ENCODE data around the gene GNB1L. TPM values are rescaled to one million over a fixed set of nuclear protein-coding genes. Genes with fewer than 3 reads are reported as not detected.

GNB1L gene
- total and polyA plus RNA-seq, 2 experiments from 2014 or later, result 3.5 to 5.5 TPM

DNA sequence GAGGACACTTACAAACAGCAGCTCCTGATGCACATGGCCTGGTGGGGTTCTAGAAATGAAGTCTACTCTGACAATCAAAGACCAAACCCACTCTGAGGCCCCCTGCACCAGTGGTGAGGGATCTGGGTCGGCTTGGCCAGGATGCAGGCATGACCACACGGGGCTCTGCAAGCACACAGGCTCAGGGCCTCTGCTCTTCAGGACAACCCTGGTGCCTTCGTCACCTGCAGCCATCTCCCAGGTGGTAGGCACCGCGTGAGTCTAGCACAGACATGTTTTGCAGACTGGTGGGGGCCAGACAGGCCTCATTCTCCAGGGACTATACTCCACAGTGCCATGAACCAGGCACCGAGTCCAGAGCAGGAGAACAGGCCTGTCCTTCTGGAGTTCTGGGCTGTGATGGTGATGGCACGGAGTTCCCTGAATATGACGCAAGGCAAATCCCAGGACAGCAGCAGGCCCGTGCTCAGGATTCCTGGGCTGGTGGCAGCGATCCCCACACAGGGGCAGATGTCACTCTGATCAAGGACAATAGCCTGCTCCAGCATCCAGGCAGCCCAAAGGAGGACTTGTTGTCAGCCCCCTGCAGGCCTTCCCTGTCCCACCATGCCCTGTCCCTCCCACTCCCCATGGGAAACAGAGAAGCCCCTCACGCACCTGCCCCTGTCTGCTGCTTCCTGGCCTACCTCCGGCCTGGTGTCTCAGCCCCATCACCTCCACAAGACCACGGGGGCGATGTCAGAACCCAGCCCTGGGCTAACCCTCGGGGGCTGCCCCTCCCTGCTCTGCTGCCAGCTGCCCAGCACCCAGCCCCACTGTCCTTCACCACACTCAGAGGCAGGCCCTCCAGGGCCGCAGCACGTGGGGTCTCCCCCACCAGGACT, 36.1 kb downstream of the GNB1L start:
- Histone ChIP-seq H3K9me3 (ENCODE audit: low read depth) (no peaks in the 10 kb centered on the region), H3K27me3 (no peaks in the 10 kb centered on the region), H3K27ac (no peak overlapping the region), H3K36me3 (no peaks in the 10 kb centered on the region), H3K4me1 (ENCODE audit: low read depth) (no peaks in the 10 kb centered on the region), H3K4me3 (no peak overlapping the region)
- TF ChIP-seq CTCF (IDR thresholded peaks at IDR 0.05; ENCODE audit: low read depth, low read length), result no peak
- no peak for DNase-seq (ENCODE audit: low read depth in 1 of 2, low spot score in 1 of 2)

GRCh38 chr22:19816372-19817119, 38.1 kb downstream of the GNB1L start:
- H3K4me3 ChIP-seq, result no peak overlapping the region
- DNase-seq (ENCODE audit: low read depth in 1 of 2, low spot score in 1 of 2), result no peak
- no peak overlapping the region for H3K27ac ChIP-seq
- no peaks in the 10 kb centered on the region for H3K36me3 ChIP-seq
- TF ChIP-seq CTCF (IDR thresholded peaks at IDR 0.05; ENCODE audit: low read depth, low read length), result no peak
- no peaks in the 10 kb centered on the region for H3K9me3 ChIP-seq (ENCODE audit: low read depth)
- H3K4me1 ChIP-seq (ENCODE audit: low read depth), result no peaks in the 10 kb centered on the region
- no peaks in the 10 kb centered on the region for H3K27me3 ChIP-seq

DNA sequence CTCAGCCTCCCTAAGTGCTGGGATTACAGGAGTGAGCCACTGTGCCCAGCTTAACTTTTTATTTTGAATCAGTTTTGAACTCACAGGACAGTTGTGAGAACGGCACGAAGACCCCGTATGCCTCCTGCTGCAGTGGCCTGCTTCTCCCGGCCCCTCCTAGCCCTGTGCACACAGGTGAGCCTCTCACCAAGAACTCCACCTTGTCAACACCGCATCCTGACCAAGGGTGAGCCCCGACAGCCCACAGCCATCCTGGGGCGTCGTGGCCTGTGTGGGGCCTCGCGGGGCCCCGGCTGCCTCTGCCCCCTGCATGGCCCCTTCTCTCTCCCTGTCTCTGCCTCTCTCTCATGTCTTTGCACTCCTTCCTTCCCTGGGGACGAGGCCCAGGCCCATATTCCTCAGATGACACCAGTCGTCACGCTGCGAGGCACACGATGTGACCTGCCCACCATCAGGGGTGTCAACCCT, 38.8 kb downstream of the GNB1L start:
- Histone ChIP-seq H3K27ac (no peak overlapping the region), H3K4me3 (no peak overlapping the region), H3K27me3 (no peaks in the 10 kb centered on the region), H3K9me3 (ENCODE audit: low read depth) (no peaks in the 10 kb centered on the region), H3K4me1 (ENCODE audit: low read depth) (no peaks in the 10 kb centered on the region), H3K36me3 (no peaks in the 10 kb centered on the region)
- DNase-seq (ENCODE audit: low read depth in 1 of 2, low spot score in 1 of 2), result no peak
- no peak for TF ChIP-seq CTCF (IDR thresholded peaks at IDR 0.05; ENCODE audit: low read depth, low read length)

- H3K36me3 ChIP-seq, result no peaks in the 10 kb centered on the region
- H3K4me1 ChIP-seq (ENCODE audit: low read depth), result no peaks in the 10 kb centered on the region
- no peaks in the 10 kb centered on the region for H3K9me3 ChIP-seq (ENCODE audit: low read depth)
- H3K27ac ChIP-seq, result no peak overlapping the region
- no peaks in the 10 kb centered on the region for H3K27me3 ChIP-seq
- no peak for DNase-seq (ENCODE audit: low read depth in 1 of 2, low spot score in 1 of 2)
- no peak for TF ChIP-seq CTCF (IDR thresholded peaks at IDR 0.05; ENCODE audit: low read depth, low read length)
- no peak overlapping the region for H3K4me3 ChIP-seq
Measured at GRCh38 chr22:19815093-19815822, 39.4 kb downstream of the GNB1L start.

GRCh38 chr22:19814428-19814827, 40.2 kb downstream of the GNB1L start:
- Histone ChIP-seq H3K4me3 (no peak overlapping the region), H3K36me3 (no peaks in the 10 kb centered on the region), H3K4me1 (ENCODE audit: low read depth) (no peaks in the 10 kb centered on the region), H3K9me3 (ENCODE audit: low read depth) (no peaks in the 10 kb centered on the region), H3K27ac (no peak overlapping the region), H3K27me3 (no peaks in the 10 kb centered on the region)
- no peak for DNase-seq (ENCODE audit: low read depth in 1 of 2, low spot score in 1 of 2)
- TF ChIP-seq CTCF (IDR thresholded peaks at IDR 0.05; ENCODE audit: low read depth, low read length), result no peak
